Endothelial cell of umbilical vein (primary cell): ENCODE results near the gene FIBCD1. TPM values are rescaled to one million over a fixed set of nuclear protein-coding genes. Genes with fewer than 3 reads are reported as not detected.

Source experiments
- BruUV-seq: library from RNA; stranded (reverse); fragments of 400-500 nt; replicated peaks from 2 replicates; lab custom pipeline; 2021; lab: Mats Ljungman, UMichigan
- CTCF ChIA-PET: fragments of 300-600, 350-600 bp; sonication (Branson Sonifier 250); formaldehyde crosslinking; loops from one replicate; lab custom pipeline; 2021; ENCODE audit warnings: antibody characterized with exemption, inconsistent platforms; lab: Charles Lee
- POLR2A ChIA-PET: fragments of 300-600, 350-600 bp; sonication (Branson Sonifier 250); formaldehyde crosslinking; loops from one replicate; lab custom pipeline; 2021; ENCODE audit warnings: antibody characterized with exemption, inconsistent platforms; lab: Charles Lee
- DNase-seq: peaks from one replicate; pipeline ENCODE4 v3.0.0-alpha.2; 2011; ENCODE audit warnings: low read depth, low spot score
- FAIRE-seq: peaks from 2 replicates; lab custom pipeline; 2011; peaks lifted over from hg19 to GRCh38; lab: Jason Lieb, UNC
- H2AFZ ChIP-seq: 2 replicates; pipeline ENCODE4 v1.6.0; 2012; ENCODE audit warnings: low read depth, low read length, control low read depth, inconsistent platforms
- H3K27ac ChIP-seq: 2 replicates; pipeline ENCODE4 v1.5.1; 2011; ENCODE audit warnings: low read depth, mild to moderate bottlenecking, control low read depth, low read length, moderate library complexity; ENCODE audit not compliant: insufficient read depth
- H3K27me3 ChIP-seq, 2 experiments: 2 replicates each; pipeline versions ENCODE4 v1.6.0 to v1.6.1; 2011; ENCODE audit warnings: low read length in 2 of 2, mixed read lengths in 1 of 2; ENCODE audit not compliant: control insufficient read depth in 2 of 2, insufficient read depth in 2 of 2
- H3K36me3 ChIP-seq, 2 experiments: 2 replicates in 1 of 2; 3 replicates in 1 of 2; pipeline ENCODE4 v1.5.1; 2011; ENCODE audit warnings: low read length in 2 of 2, mild to moderate bottlenecking in 1 of 2, moderate library complexity in 1 of 2; ENCODE audit not compliant: control insufficient read depth in 2 of 2, insufficient read depth in 2 of 2; ENCODE audit errors: extremely low read depth in 1 of 2
- H3K4me1 ChIP-seq: 3 replicates; pipeline ENCODE4 v1.5.1; 2011; ENCODE audit warnings: mild to moderate bottlenecking, low read length; ENCODE audit not compliant: control insufficient read depth, insufficient read depth; ENCODE audit errors: extremely low read depth
- H3K4me2 ChIP-seq: 2 replicates; pipeline ENCODE4 v1.6.1; 2011; ENCODE audit warnings: low read length, control low read depth, mixed read lengths; ENCODE audit not compliant: insufficient read depth
- H3K4me3 ChIP-seq, 3 experiments: fragments of 200-600 bp in 1 of 3; sonication (generic), shearing (Covaris generic) in 1 of 3; replicated peaks in 1 of 3; 2 replicates each; pipeline ENCODE4 v1.5.1; 2011 to 2016; ENCODE audit warnings: control low read depth in 3 of 3, low read length in 3 of 3, mild to moderate bottlenecking in 2 of 3, inconsistent platforms in 1 of 3, low read depth in 1 of 3, moderate library complexity in 1 of 3; ENCODE audit not compliant: insufficient read depth in 1 of 3
- H3K79me2 ChIP-seq: 2 replicates; pipeline ENCODE4 v1.6.0; 2012; ENCODE audit warnings: low read length, inconsistent platforms; ENCODE audit not compliant: control insufficient read depth, insufficient read depth
- H3K9ac ChIP-seq: replicated peaks from 2 replicates; pipeline ENCODE3; 2011; ENCODE audit warnings: low read length, control low read depth; ENCODE audit not compliant: insufficient read depth; ENCODE audit errors: extremely low read depth
- H3K9me1 ChIP-seq: replicated peaks from 3 replicates; pipeline ENCODE4 v1.6.0; 2011; ENCODE audit warnings: mild to moderate bottlenecking, low read length; ENCODE audit not compliant: control insufficient read depth, insufficient read depth; ENCODE audit errors: extremely low read depth
- H3K9me3 ChIP-seq: replicated peaks from 2 replicates; pipeline ENCODE4 v1.5.1; 2012; ENCODE audit warnings: low read length, inconsistent platforms; ENCODE audit not compliant: control insufficient read depth, insufficient read depth
- H4K20me1 ChIP-seq: replicated peaks from 2 replicates; pipeline ENCODE3; 2011; ENCODE audit warnings: mild to moderate bottlenecking, low read length; ENCODE audit not compliant: control insufficient read depth, insufficient read depth; ENCODE audit errors: extremely low read depth
- CTCF ChIP-seq, 2 donors: IDR thresholded peaks; 1 replicate in 1 of 2; 2 replicates in 1 of 2; pipeline ENCODE4 v1.5.1; 2011; ENCODE audit warnings: low read length in 2 of 2, mild to moderate bottlenecking in 2 of 2, moderate library complexity in 2 of 2, control low read depth in 1 of 2, inconsistent platforms in 1 of 2, low read depth in 1 of 2; ENCODE audit not compliant: insufficient read depth in 1 of 2; ENCODE audit errors: extremely low read depth in 1 of 2
- GATA2 ChIP-seq: IDR thresholded peaks from 2 replicates; pipeline ENCODE4 v1.7.0; 2011; ENCODE audit warnings: low read depth, mild to moderate bottlenecking, moderate library complexity, mixed read lengths, low read length; ENCODE audit not compliant: insufficient read length, insufficient read depth
- JUN ChIP-seq: IDR thresholded peaks from 2 replicates; pipeline ENCODE4 v1.6.1; 2011; ENCODE audit warnings: borderline replicate concordance, low read depth; ENCODE audit not compliant: insufficient read length, insufficient read depth
- MYC ChIP-seq: IDR thresholded peaks from one replicate; pipeline ENCODE4 v1.6.1; 2011; ENCODE audit warnings: mild to moderate bottlenecking, low read depth, low read length
- POLR2AphosphoS5 ChIP-seq: IDR thresholded peaks from 2 replicates; pipeline ENCODE4 v1.6.1; 2012; ENCODE audit warnings: low read depth, mild to moderate bottlenecking, control low read depth, low read length, moderate library complexity; ENCODE audit not compliant: insufficient read depth
- dilution Hi-C: fragments of 300-500 bp; cut with MboI; formaldehyde crosslinking; loops from one replicate; pipeline ENCODE4 v1.15.0; 2019; ENCODE audit warnings: low sequenced_read_pairs; ENCODE audit not compliant: extremely low pct_ligation_motif_present
- intact Hi-C: fragments of 100-400 bp; cut with micrococcal nuclease; formaldehyde crosslinking; loops from one replicate; pipeline ENCODE4 v1.10.0; 2022
- polyA plus RNA-seq, 4 experiments: library from polyadenylated mRNA; depleted of rRNA in 3 of 4; stranded (reverse) in 3 of 4; unstranded in 1 of 4; fragments of >200 nt; gene quantifications; 2 replicates each; pipeline versions ENCODE4 v1.2.1 to v1.2.3, GENCODE V29; 2011 to 2012; ENCODE audit warnings: missing spikeins in 1 of 4
- total RNA-seq: library from RNA; stranded (reverse); gene quantifications from 2 replicates; pipeline ENCODE4 v1.2.3, GENCODE V29; 2021

FIBCD1 gene
- total and polyA plus RNA-seq, 2 donors (not counting 3 experiments of a cell fraction or from before 2014, with no cell fraction given) = 0.14 TPM; not detected in 1

DNA sequence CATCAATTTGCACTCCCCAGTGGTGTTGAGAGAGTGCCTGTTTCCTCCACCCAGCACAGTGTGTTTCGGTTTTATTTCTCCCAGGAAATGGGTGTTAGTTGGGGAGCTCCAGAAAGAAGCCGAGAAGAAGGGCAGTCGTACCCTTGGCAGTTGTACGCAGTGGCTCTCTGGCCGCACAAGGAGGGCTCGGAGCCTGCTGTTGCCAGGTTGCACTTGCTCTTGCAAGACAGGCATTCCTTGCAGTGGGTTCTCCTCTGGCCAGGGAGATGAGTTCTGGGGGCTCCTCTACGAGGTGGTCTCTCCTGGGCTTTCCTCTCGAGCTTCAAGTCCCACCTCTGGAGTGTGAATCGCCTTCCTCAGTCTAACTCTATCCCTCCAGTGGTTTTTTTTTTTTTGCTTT lies 71.5 kb downstream of the FIBCD1 start:
- CTCF ChIA-PET = interaction anchor here (1.1 to 11.0 kb wide), 11 partner anchors 9 to 179 kb away, joined by 4 to 327 read pairs (median 7); no protein-coding TSS in a partner anchor
- no peak for TF ChIP-seq POLR2AphosphoS5
- no peak for TF ChIP-seq CTCF (IDR thresholded peaks at IDR 0.05; ENCODE audit: extremely low read depth in 1 of 2, insufficient read depth in 1 of 2, low read depth in 1 of 2, low read length in 2 of 2)
- TF ChIP-seq MYC = no peak
- no peak for TF ChIP-seq JUN
- H3K9me1 ChIP-seq = no peaks in the 10 kb centered on the region
- BruUV-seq = no TSS peak
- no peak overlapping the region for H2AFZ ChIP-seq
- peaks cover 72% of the 10 kb centered on the region for H3K79me2 ChIP-seq
- peaks cover 19 to 34% of the 10 kb centered on the region in 2 experiments for H3K36me3 ChIP-seq
- no peak for FAIRE-seq
- H3K9ac ChIP-seq = no peak overlapping the region
- H3K4me2 ChIP-seq = no peak overlapping the region
- intact Hi-C loops = no loop called here
- no peak for DNase-seq
- H4K20me1 ChIP-seq = no peaks in the 10 kb centered on the region
- H3K4me1 ChIP-seq = peaks cover 3% of the 10 kb centered on the region
- POLR2A ChIA-PET = no interaction called here
- H3K27me3 ChIP-seq = no peaks in the 10 kb centered on the region
- no peak overlapping the region for H3K27ac ChIP-seq
- dilution Hi-C loops = loop anchor here (25.0 kb wide), 1 partner anchor 180 kb away; the partner anchor contains the start of gene EXOSC2
- H3K9me3 ChIP-seq = no peaks in the 10 kb centered on the region
- H3K4me3 ChIP-seq = no peak overlapping the region

- H4K20me1 ChIP-seq = no peaks in the 10 kb centered on the region
- TF ChIP-seq CTCF (IDR thresholded peaks at IDR 0.05; ENCODE audit: extremely low read depth in 1 of 2, insufficient read depth in 1 of 2, low read depth in 1 of 2, low read length in 2 of 2) = peak; percentile 86 to 97
- no peak for TF ChIP-seq GATA2
- no peak for TF ChIP-seq JUN
- ChIA-PET CTCF (interaction anchor here (0.5 to 11.0 kb wide), 40 partner anchors 10 to 1353 kb away, joined by 3 to 327 read pairs (median 4); partner anchors contain the start of gene EXOSC2), POLR2A (interaction anchor here (0.6 kb wide), 1 partner anchor 26 kb away, joined by 4 read pairs; no protein-coding TSS in a partner anchor)
- FAIRE-seq (peak; percentile 96), DNase-seq (peak; percentile 84)
- no peaks in the 10 kb centered on the region for H3K27me3 ChIP-seq
- H3K27ac ChIP-seq = no peak overlapping the region
- H3K4me3 ChIP-seq = no peak overlapping the region
- no peaks in the 10 kb centered on the region for H3K9me1 ChIP-seq
- H3K9me3 ChIP-seq = no peaks in the 10 kb centered on the region
- H3K79me2 ChIP-seq = peaks cover 80% of the 10 kb centered on the region
- intact Hi-C loops = loop anchor here (1.0 kb wide), 3 partner anchors 132 to 180 kb away; no protein-coding TSS in a partner anchor
- dilution Hi-C loops = loop anchor here (25.0 kb wide), 1 partner anchor 179 kb away; the partner anchor contains the start of gene EXOSC2
- peaks cover 6% of the 10 kb centered on the region for H3K4me1 ChIP-seq
- H3K36me3 ChIP-seq = peaks cover 12 to 24% of the 10 kb centered on the region in 2 experiments
- H2AFZ ChIP-seq = no peak overlapping the region
- BruUV-seq = no TSS peak
- H3K4me2 ChIP-seq = no peak overlapping the region
- H3K9ac ChIP-seq = no peak overlapping the region
Measured at GRCh38 chr9:130866474-130866965, 72.5 kb downstream of the FIBCD1 start.
